GM23248 (cell line): ENCODE data around the gene PAPPA. TPM values are rescaled to one million over a fixed set of nuclear protein-coding genes. Genes with fewer than 3 reads are reported as not detected.

ENCODE experiments used
- DNase-seq: peaks from one replicate; pipeline ENCODE4 v3.0.0-alpha.2; 2015
- H2AFZ ChIP-seq: fragments of 200-600 bp; sonication (generic); 2 replicates; pipeline ENCODE4 v1.6.1; 2016; ENCODE audit warnings: antibody characterized with exemption
- H3F3A ChIP-seq: fragments of 200-600 bp; sonication (generic); 2 replicates; pipeline ENCODE4 v1.6.1; 2016; ENCODE audit warnings: mild to moderate bottlenecking, antibody characterized with exemption, mixed run types; ENCODE audit not compliant: insufficient read depth
- H3K27ac ChIP-seq: fragments of 200-600 bp; sonication (generic); 2 replicates; pipeline ENCODE4 v1.5.1; 2016; ENCODE audit warnings: mild to moderate bottlenecking
- H3K27me3 ChIP-seq: fragments of 200-600 bp; sonication (generic); replicated peaks from 2 replicates; pipeline ENCODE4 v1.6.1; 2016; ENCODE audit warnings: mild to moderate bottlenecking; ENCODE audit not compliant: insufficient read depth
- H3K36me3 ChIP-seq: fragments of 200-600 bp; sonication (generic); 2 replicates; pipeline ENCODE4 v1.6.1; 2016; ENCODE audit warnings: low read depth, mild to moderate bottlenecking
- H3K4me1 ChIP-seq: fragments of 200-600 bp; sonication (generic); 2 replicates; pipeline ENCODE4 v1.6.1; 2016; ENCODE audit warnings: mild to moderate bottlenecking; ENCODE audit not compliant: insufficient read depth
- H3K4me2 ChIP-seq: fragments of 200-600 bp; sonication (generic); one replicate; pipeline ENCODE4 v1.6.1; 2016; ENCODE audit warnings: mild to moderate bottlenecking; ENCODE audit not compliant: unreplicated experiment
- H3K4me3 ChIP-seq: fragments of 200-600 bp; sonication (generic); 2 replicates; pipeline ENCODE4 v1.5.1; 2016; ENCODE audit warnings: mild to moderate bottlenecking
- H3K79me2 ChIP-seq: fragments of 200-600 bp; sonication (generic); 2 replicates; pipeline ENCODE4 v1.6.1; 2016; ENCODE audit warnings: mild to moderate bottlenecking; ENCODE audit not compliant: insufficient read depth
- H3K9ac ChIP-seq: fragments of 200-600 bp; sonication (generic); 2 replicates; pipeline ENCODE4 v1.6.1; 2016; ENCODE audit warnings: mild to moderate bottlenecking
- H3K9me2 ChIP-seq: fragments of 200-600 bp; sonication (generic); 2 replicates; pipeline ENCODE4 v1.6.1; 2016; ENCODE audit warnings: mixed run types, mild to moderate bottlenecking, moderate library complexity; ENCODE audit not compliant: insufficient read depth
- H3K9me3 ChIP-seq: fragments of 200-600 bp; sonication (generic); one replicate; pipeline ENCODE4 v1.6.1; 2017; ENCODE audit warnings: low read depth
- H4K20me1 ChIP-seq: fragments of 200-600 bp; sonication (generic); 2 replicates; pipeline ENCODE4 v1.6.0; 2016; ENCODE audit not compliant: insufficient read depth
- EZH2 ChIP-seq: fragments of 200-600 bp; sonication (generic); IDR thresholded peaks from 2 replicates; pipeline ENCODE4 v1.6.1; 2018; ENCODE audit warnings: antibody characterized with exemption, mild to moderate bottlenecking; ENCODE audit not compliant: insufficient read depth, poor library complexity, severe bottlenecking
- EZH2phosphoT487 ChIP-seq: fragments of 200-600 bp; sonication (generic); IDR thresholded peaks from 2 replicates; pipeline ENCODE4 v1.6.1; 2018; ENCODE audit warnings: antibody characterized with exemption, moderate library complexity, mild to moderate bottlenecking, low read depth; ENCODE audit not compliant: insufficient read depth
- WGBS, 2 experiments: methylation state at CpG; one replicate each; pipeline ENCODE4 v1.1.6; 2015 to 2017; ENCODE audit warnings: low lambda C conversion rate in 2 of 2, low coverage in 1 of 2; ENCODE audit errors: missing lambda C conversion rate in 2 of 2; 5-methylcytosine and 5-hydroxymethylcytosine counted together
- in situ Hi-C: fragments of 300-500 bp; cut with MboI; formaldehyde crosslinking; loops from 2 replicates; pipeline ENCODE4 v1.15.0; 2020
- polyA plus RNA-seq: library from polyadenylated mRNA; unstranded; fragments of >200 nt; fragmentation: Nextera tagmentation; extraction: Ambion mirVana; gene quantifications from 2 replicates; pipeline ENCODE4 v1.2.1, GENCODE V29; 2016
- total RNA-seq: library from RNA; depleted of rRNA; stranded (reverse); fragments of >200 nt; shearing (Covaris generic); gene quantifications from 2 replicates; pipeline ENCODE4 v1.2.3, GENCODE V29; 2014

PAPPA gene
- total and polyA plus RNA-seq, 2 experiments from 2014 or later, result 8.7 to 30.3 TPM

GRCh38 chr9:116260531-116260930 is 106.9 kb downstream of the PAPPA start:
- Histone ChIP-seq H3K27ac (no peak overlapping the region), H3K4me2 (no peak overlapping the region), H3F3A (peaks cover 18% of the 10 kb centered on the region; the same call in 1 of the 2 replicates), H3K36me3 (no peaks in the 10 kb centered on the region; the same call in 1 of the 2 replicates), H3K4me1 (no peaks in the 10 kb centered on the region), H3K4me3 (no peak overlapping the region), H3K9me2 (no peaks in the 10 kb centered on the region), H2AFZ (no peak overlapping the region), H3K79me2 (0 out of 2 replicates have a peak, but pooled peaks cover 7% of the 10 kb centered on the region), H4K20me1 (no peaks in the 10 kb centered on the region), H3K9me3 (no peaks in the 10 kb centered on the region), H3K9ac (no peak overlapping the region), H3K27me3 (no peaks in the 10 kb centered on the region)
- in situ Hi-C loops, result no loop called here
- DNase-seq, result no peak
- 97% methylated on average over 2 of the region's 2 CpGs for WGBS, 2 experiments
- TF ChIP-seq EZH2 (no peak), EZH2phosphoT487 (no peak)

DNA sequence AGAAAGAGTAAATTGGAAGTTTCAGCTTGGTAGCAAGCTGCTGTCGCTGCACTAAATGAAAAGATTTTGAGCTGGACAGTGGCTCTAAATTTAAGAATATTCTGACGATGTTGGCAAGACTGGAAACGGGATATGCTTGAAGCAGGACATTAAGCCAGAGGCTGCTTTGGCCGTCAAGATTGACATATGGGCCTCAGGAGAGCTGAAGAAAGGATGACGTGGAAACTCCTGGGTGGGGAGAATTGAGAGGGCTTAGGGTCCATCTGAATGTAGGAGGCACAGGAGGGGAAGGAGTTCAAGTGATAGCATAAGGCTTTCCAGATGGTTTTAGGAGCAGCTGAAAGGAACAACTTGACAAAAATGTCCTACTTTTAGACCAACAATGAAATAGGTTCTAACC is 108.9 kb downstream of the PAPPA start:
- no peak overlapping the region for H3K4me3 ChIP-seq
- peaks cover 30% of the 10 kb centered on the region for H3F3A ChIP-seq
- no peak overlapping the region for H3K9ac ChIP-seq
- H3K79me2 ChIP-seq, result no peaks in the 10 kb centered on the region
- no peak for TF ChIP-seq EZH2
- TF ChIP-seq EZH2phosphoT487, result no peak
- no peak overlapping the region for H2AFZ ChIP-seq
- in situ Hi-C loops, result no loop called here
- no peaks in the 10 kb centered on the region for H3K27me3 ChIP-seq
- no peak for DNase-seq
- no peak overlapping the region for H3K4me2 ChIP-seq
- no peaks in the 10 kb centered on the region for H3K9me2 ChIP-seq
- 87 to 91% methylated on average over 5 of the region's 5 CpGs for WGBS, 2 experiments
- no peaks in the 10 kb centered on the region for H4K20me1 ChIP-seq
- 0 out of 2 replicates have a peak, but pooled peaks cover 4% of the 10 kb centered on the region for H3K36me3 ChIP-seq
- no peak overlapping the region for H3K27ac ChIP-seq
- H3K9me3 ChIP-seq, result no peaks in the 10 kb centered on the region
- H3K4me1 ChIP-seq, result peaks cover 13% of the 10 kb centered on the region; the same call in 1 of the 2 replicates

DNA sequence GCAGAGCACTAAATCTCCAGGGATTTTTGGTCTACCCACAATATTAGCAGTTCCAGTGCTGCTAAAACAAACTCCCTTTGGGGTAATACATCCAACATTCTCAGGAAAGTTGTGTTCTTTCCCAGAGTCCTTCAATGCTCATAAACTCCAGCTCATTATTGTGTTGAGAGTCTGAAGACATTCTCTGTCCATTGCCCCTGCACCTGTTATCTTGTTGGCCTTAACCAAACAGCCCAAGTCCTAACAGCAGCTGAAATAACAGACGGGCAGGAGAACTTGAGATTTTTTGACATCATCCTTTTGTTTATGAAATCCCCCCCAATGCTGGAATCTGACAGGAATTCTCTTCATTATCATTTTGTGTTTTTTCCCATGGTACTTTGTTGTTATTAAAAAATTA is 110.8 kb downstream of the PAPPA start:
- Histone ChIP-seq H3K9me2 (no peaks in the 10 kb centered on the region), H3K4me3 (no peak overlapping the region), H3K4me1 (peaks cover 13% of the 10 kb centered on the region; the same call in 1 of the 2 replicates), H3K4me2 (no peak overlapping the region), H3K9me3 (no peaks in the 10 kb centered on the region), H3F3A (peaks cover 30% of the 10 kb centered on the region), H3K36me3 (0 out of 2 replicates have a peak, but pooled peaks cover 6% of the 10 kb centered on the region), H3K9ac (no peak overlapping the region), H3K27me3 (no peaks in the 10 kb centered on the region), H2AFZ (no peak overlapping the region), H3K27ac (no peak overlapping the region), H3K79me2 (no peaks in the 10 kb centered on the region), H4K20me1 (no peaks in the 10 kb centered on the region)
- DNase-seq, result no peak
- 87 to 94% methylated on average over 1 of the region's 1 CpG for WGBS, 2 experiments
- TF ChIP-seq EZH2phosphoT487, result no peak
- no peak for TF ChIP-seq EZH2
- in situ Hi-C loops, result no loop called here

DNA sequence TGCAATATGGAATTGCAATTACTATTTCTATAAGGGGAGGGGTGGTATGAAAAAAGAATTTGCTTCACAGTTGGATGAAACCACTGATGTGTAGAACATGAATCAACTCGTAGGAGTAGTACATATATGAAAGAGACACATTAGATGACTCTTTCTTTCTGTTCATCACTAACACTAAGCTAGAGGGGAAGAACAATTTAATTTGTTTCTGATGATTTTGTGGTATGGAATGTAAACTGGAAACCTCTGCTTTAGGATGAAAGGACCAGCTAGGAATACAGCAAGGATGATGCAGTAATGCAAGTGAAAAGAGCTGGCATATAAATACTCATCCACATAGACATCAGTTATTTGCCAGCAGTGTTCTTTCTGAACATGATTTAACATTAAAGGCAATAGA is 113.4 kb downstream of the PAPPA start:
- no peaks in the 10 kb centered on the region for H3K79me2 ChIP-seq
- peak overlapping the region; percentile 49 for H3K27ac ChIP-seq
- TF ChIP-seq EZH2phosphoT487, result 0 out of 2 replicates have a peak, but pooled peaks have one; percentile 38
- TF ChIP-seq EZH2, result no peak
- H3K9ac ChIP-seq, result no peak overlapping the region
- peaks cover 21% of the 10 kb centered on the region for H3K4me1 ChIP-seq
- no peak overlapping the region for H2AFZ ChIP-seq
- H3K4me3 ChIP-seq, result no peak overlapping the region
- no peaks in the 10 kb centered on the region for H3K27me3 ChIP-seq
- H3K4me2 ChIP-seq, result no peak overlapping the region
- 0 out of 2 replicates have a peak, but pooled peaks cover 19% of the 10 kb centered on the region for H3K36me3 ChIP-seq
- H3K9me2 ChIP-seq, result no peaks in the 10 kb centered on the region
- in situ Hi-C loops, result no loop called here
- no peaks in the 10 kb centered on the region for H3K9me3 ChIP-seq
- peaks cover 26% of the 10 kb centered on the region for H3F3A ChIP-seq
- 0% methylated on average over 1 of the region's 1 CpG for WGBS, 2 experiments
- peak; percentile 76 for DNase-seq
- no peaks in the 10 kb centered on the region for H4K20me1 ChIP-seq

GRCh38 chr9:116269250-116269649 is 115.7 kb downstream of the PAPPA start:
- in situ Hi-C loops, result no loop called here
- Histone ChIP-seq H3K4me2 (no peak overlapping the region), H3K4me3 (no peak overlapping the region), H3F3A (peaks cover 41% of the 10 kb centered on the region), H3K27ac (no peak overlapping the region), H4K20me1 (no peaks in the 10 kb centered on the region), H3K9me2 (no peaks in the 10 kb centered on the region), H3K36me3 (peaks cover 35% of the 10 kb centered on the region), H3K4me1 (peaks cover 28% of the 10 kb centered on the region), H3K27me3 (no peaks in the 10 kb centered on the region), H3K9me3 (no peaks in the 10 kb centered on the region), H2AFZ (no peak overlapping the region), H3K9ac (no peak overlapping the region), H3K79me2 (no peaks in the 10 kb centered on the region)
- 90 to 94% methylated on average over 2 of the region's 2 CpGs for WGBS, 2 experiments
- TF ChIP-seq EZH2 (no peak), EZH2phosphoT487 (no peak)
- peak; percentile 33 for DNase-seq
